GM12878 (cell line): ENCODE results near the gene KIF5C. TPM values are rescaled to one million over a fixed set of nuclear protein-coding genes. Genes with fewer than 3 reads are reported as not detected.

Experiments used
- ATAC-seq: fragments of 200-7000 bp; cut with Tn5 transposase; 3 replicates; pipeline ENCODE4 v1.9.1; 2020; ENCODE audit warnings: mild to moderate bottlenecking, moderate library complexity
- BruUV-seq: library from RNA; stranded (reverse); fragments of 400-500 nt; replicated peaks from 2 replicates; lab custom pipeline; 2021; lab: Mats Ljungman, UMichigan
- CTCF ChIA-PET: fragments of 300-600 bp; sonication (Branson Sonifier 250); formaldehyde crosslinking; extraction: SDS; loops from one replicate; lab custom pipeline; 2021; ENCODE audit warnings: inconsistent platforms; lab: Yijun Ruan, JAX
- POLR2A ChIA-PET: fragments of 350-600 bp; formaldehyde crosslinking; extraction: SDS; loops from one replicate; lab custom pipeline; 2021; ENCODE audit warnings: inconsistent platforms; lab: Charles Lee
- RAD21 ChIA-PET: fragments of 300-600 bp; sonication (Branson Sonifier 250); formaldehyde crosslinking; loops from one replicate; lab custom pipeline; 2023; ENCODE audit warnings: antibody characterized with exemption; ENCODE audit not compliant: unreplicated experiment; lab: Charles Lee
- SMC1A ChIA-PET: fragments of 300-600 bp; sonication (Branson Sonifier 250); formaldehyde crosslinking; loops from one replicate; lab custom pipeline; 2023; ENCODE audit not compliant: unreplicated experiment, uncharacterized antibody; lab: Charles Lee
- DNase-seq: peaks from one replicate; pipeline ENCODE4 v3.0.0-alpha.2; 2011; ENCODE audit warnings: low read depth, low spot score
- FAIRE-seq: peaks from 3 replicates; lab custom pipeline; 2011; peaks lifted over from hg19 to GRCh38; lab: Jason Lieb, UNC
- H2AFZ ChIP-seq: 2 replicates; pipeline ENCODE4 v1.6.0; 2011; ENCODE audit warnings: low read depth, low read length, control low read depth; ENCODE audit not compliant: control insufficient read depth
- H3K27ac ChIP-seq: 2 replicates; pipeline ENCODE4 v1.5.1; 2011; ENCODE audit warnings: control low read depth; ENCODE audit not compliant: control insufficient read depth, insufficient read depth
- H3K27me3 ChIP-seq, 2 experiments: replicated peaks in 1 of 2; 2 replicates each; pipeline versions ENCODE4 v1.6.0 to v1.6.1; 2011; ENCODE audit warnings: low read length in 1 of 2; ENCODE audit not compliant: control insufficient read depth in 2 of 2, insufficient read depth in 2 of 2
- H3K36me3 ChIP-seq, 2 experiments: 2 replicates each; pipeline ENCODE4 v1.5.1; 2011; ENCODE audit warnings: low read length in 1 of 2; ENCODE audit not compliant: control insufficient read depth in 2 of 2, insufficient read depth in 2 of 2
- H3K4me1 ChIP-seq: 2 replicates; pipeline ENCODE4 v1.6.1; 2011; ENCODE audit warnings: mild to moderate bottlenecking, low read length, moderate library complexity, mixed read lengths; ENCODE audit not compliant: control insufficient read depth, insufficient read depth
- H3K4me2 ChIP-seq: 2 replicates; pipeline ENCODE4 v1.6.0; 2011; ENCODE audit warnings: control low read depth; ENCODE audit not compliant: control insufficient read depth, insufficient read depth
- H3K4me3 ChIP-seq: fragments of 200-600 bp; sonication (generic); 2 replicates; pipeline ENCODE4 v1.5.1; 2016
- H3K79me2 ChIP-seq: 2 replicates; pipeline ENCODE4 v1.6.0; 2011; ENCODE audit warnings: low read length; ENCODE audit not compliant: control insufficient read depth, insufficient read depth
- H3K9ac ChIP-seq: 2 replicates; pipeline ENCODE4 v1.8.0; 2011; ENCODE audit warnings: low read length, control low read depth, mixed read lengths; ENCODE audit not compliant: control insufficient read depth, insufficient read depth
- H3K9me3 ChIP-seq: replicated peaks from 3 replicates; pipeline ENCODE4 v1.5.1; 2011; ENCODE audit warnings: mild to moderate bottlenecking, low read length; ENCODE audit not compliant: control insufficient read depth, insufficient read depth
- H4K20me1 ChIP-seq: 2 replicates; pipeline ENCODE4 v1.6.0; 2011; ENCODE audit not compliant: control insufficient read depth, insufficient read depth
- CBFB ChIP-seq: IDR thresholded peaks from 2 replicates; pipeline ENCODE4 v1.6.1; 2016; ENCODE audit warnings: antibody characterized with exemption, low read depth
- CHD1 ChIP-seq: IDR thresholded peaks from 2 replicates; pipeline ENCODE4 v1.6.1; 2012; ENCODE audit warnings: low read depth, low read length, improper control_type of control experiment
- FOXK2 ChIP-seq: fragments of 450-650 bp; IDR thresholded peaks from 2 replicates; pipeline ENCODE4 v1.6.1; 2017; ENCODE audit warnings: mild to moderate bottlenecking, moderate library complexity
- LARP7 ChIP-seq: fragments of 450-650 bp; IDR thresholded peaks from 2 replicates; pipeline ENCODE4 v1.6.1; 2017; ENCODE audit warnings: mild to moderate bottlenecking
- MTA2 ChIP-seq: fragments of 450-650 bp; IDR thresholded peaks from 2 replicates; pipeline ENCODE4 v1.6.1; 2016; ENCODE audit warnings: low read depth, mild to moderate bottlenecking, moderate library complexity
- MYB ChIP-seq: fragments of 150-350 bp; IDR thresholded peaks from 2 replicates; pipeline ENCODE4 v1.6.1; 2014; ENCODE audit warnings: mild to moderate bottlenecking, low read depth, low read length, borderline replicate concordance
- NFYA ChIP-seq: IDR thresholded peaks from 2 replicates; pipeline ENCODE4 v1.6.1; 2011; ENCODE audit warnings: low read depth, mild to moderate bottlenecking, low read length, improper control_type of control experiment, borderline replicate concordance
- SREBF1 ChIP-seq: IDR thresholded peaks from 2 replicates; pipeline ENCODE4 v1.6.1; 2012; ENCODE audit warnings: mild to moderate bottlenecking, low read length
- SRF ChIP-seq, 2 experiments: IDR thresholded peaks; 2 replicates each; pipeline ENCODE4 v1.6.1; 2011; ENCODE audit warnings: low read depth in 2 of 2, low read length in 2 of 2, mild to moderate bottlenecking in 1 of 2, moderate library complexity in 1 of 2
- YY1 ChIP-seq: IDR thresholded peaks from 2 replicates; pipeline ENCODE4 v1.6.1; 2011; ENCODE audit warnings: low read depth, mild to moderate bottlenecking, low read length
- ZNF217 ChIP-seq: fragments of 450-650 bp; IDR thresholded peaks from 2 replicates; pipeline ENCODE4 v1.6.1; 2017; ENCODE audit warnings: antibody characterized with exemption, mild to moderate bottlenecking
- WGBS: methylation state at CpG from one replicate; pipeline ENCODE4 v1.1.6; 2016; ENCODE audit warnings: low lambda C conversion rate; ENCODE audit not compliant: insufficient replicate concordance, insufficient coverage; ENCODE audit errors: missing lambda C conversion rate; 5-methylcytosine and 5-hydroxymethylcytosine counted together
- in situ Hi-C: fragments of 300-500 bp; cut with MboI; formaldehyde crosslinking; loops from 9 replicates; pipeline ENCODE4 v1.14.3; 2018; ENCODE audit warnings: mixed read lengths
- intact Hi-C: fragments of 100-400 bp; cut with micrococcal nuclease; formaldehyde crosslinking; loops from one replicate; pipeline ENCODE4 v1.14.2; 2022; ENCODE audit not compliant: unreplicated experiment
- polyA plus RNA-seq, 11 experiments: library from polyadenylated mRNA; depleted of rRNA in 4 of 11; unstranded in 6 of 11; stranded (reverse) in 5 of 11; fragments of >200 nt; fragmentation: Nextera tagmentation in 4 of 11; fragmentation: Illumina TruSeq in 1 of 11; extraction: Ambion mirVana in 4 of 11; extraction: Trizol in 1 of 11; gene quantifications; 1 replicate in 1 of 11; 2 replicates in 10 of 11; pipeline versions ENCODE4 v1.2.1 to v1.2.3, GENCODE V29; 2011 to 2016; ENCODE audit warnings: inconsistent platforms in 2 of 11, missing spikeins in 2 of 11, low read depth in 1 of 11
- total RNA-seq, 4 experiments: library from RNA; depleted of rRNA in 3 of 4; stranded (reverse); fragments of >200 nt in 3 of 4; fragmentation: Illumina TruSeq in 1 of 4; extraction: Trizol in 1 of 4; gene quantifications; 2 replicates each; pipeline versions ENCODE4 v1.2.1 to v1.2.3, GENCODE V29; 2013 to 2021
- TF ChIP-seq, protein P1 (sequence below), 3 experiments: IDR thresholded peaks in 2 of 3; conservative IDR thresholded peaks in 1 of 3; 2 replicates each; pipeline ENCODE4 v1.5.1; 2011; ENCODE audit warnings: low read depth in 3 of 3, low read length in 3 of 3, mild to moderate bottlenecking in 3 of 3, control low read depth in 2 of 3, moderate library complexity in 2 of 3, inconsistent platforms in 1 of 3, mixed read lengths in 1 of 3; ENCODE audit not compliant: control insufficient read depth in 2 of 3, insufficient read depth in 1 of 3; ENCODE audit errors: extremely low read depth in 1 of 3
- TF ChIP-seq, protein P2 (sequence below): IDR thresholded peaks from 2 replicates; pipeline ENCODE4 v1.6.1; 2012; ENCODE audit warnings: low read depth, low read length, improper control_type of control experiment
- TF ChIP-seq, protein P3 (sequence below): fragments of 450-650 bp; conservative IDR thresholded peaks from 2 replicates; pipeline ENCODE4 v1.6.1; 2017; ENCODE audit warnings: mild to moderate bottlenecking, moderate library complexity

Gene KIF5C
- total and polyA plus RNA-seq, 10 of the 15 experiments (the other 5 are each of a cell fraction or from before 2014, with no cell fraction given) = 0.08 to 0.49 (median 0.24) TPM

DNA sequence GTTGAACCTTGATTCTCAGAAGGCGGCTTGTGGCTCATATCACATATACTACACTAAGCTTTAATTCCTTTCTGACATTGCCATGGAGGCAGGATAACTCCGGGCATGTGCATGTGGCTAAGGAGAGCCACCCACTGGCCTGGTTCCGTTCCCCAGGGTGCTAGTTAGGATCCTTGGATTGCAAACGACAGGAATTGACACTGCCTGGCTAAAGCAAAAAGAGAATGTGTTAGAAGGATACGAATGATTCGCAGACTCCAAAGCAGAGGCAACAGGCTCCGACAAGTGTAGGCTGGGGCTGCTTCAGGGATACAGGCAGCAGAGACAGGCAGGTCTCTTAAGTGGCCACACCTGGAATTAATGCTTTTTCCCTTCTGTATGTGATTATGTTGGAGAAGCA, 92.0 kb downstream of the KIF5C start (continued):
- TF ChIP-seq YY1 = no peak
- no peak for TF ChIP-seq SRF (IDR thresholded peaks at IDR 0.05; ENCODE audit: low read depth in 2 of 2, low read length in 2 of 2)
- TF ChIP-seq, protein P1, sequence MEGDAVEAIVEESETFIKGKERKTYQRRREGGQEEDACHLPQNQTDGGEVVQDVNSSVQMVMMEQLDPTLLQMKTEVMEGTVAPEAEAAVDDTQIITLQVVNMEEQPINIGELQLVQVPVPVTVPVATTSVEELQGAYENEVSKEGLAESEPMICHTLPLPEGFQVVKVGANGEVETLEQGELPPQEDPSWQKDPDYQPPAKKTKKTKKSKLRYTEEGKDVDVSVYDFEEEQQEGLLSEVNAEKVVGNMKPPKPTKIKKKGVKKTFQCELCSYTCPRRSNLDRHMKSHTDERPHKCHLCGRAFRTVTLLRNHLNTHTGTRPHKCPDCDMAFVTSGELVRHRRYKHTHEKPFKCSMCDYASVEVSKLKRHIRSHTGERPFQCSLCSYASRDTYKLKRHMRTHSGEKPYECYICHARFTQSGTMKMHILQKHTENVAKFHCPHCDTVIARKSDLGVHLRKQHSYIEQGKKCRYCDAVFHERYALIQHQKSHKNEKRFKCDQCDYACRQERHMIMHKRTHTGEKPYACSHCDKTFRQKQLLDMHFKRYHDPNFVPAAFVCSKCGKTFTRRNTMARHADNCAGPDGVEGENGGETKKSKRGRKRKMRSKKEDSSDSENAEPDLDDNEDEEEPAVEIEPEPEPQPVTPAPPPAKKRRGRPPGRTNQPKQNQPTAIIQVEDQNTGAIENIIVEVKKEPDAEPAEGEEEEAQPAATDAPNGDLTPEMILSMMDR (IDR thresholded peaks at IDR 0.05 in 2 of 3, conservative IDR thresholded peaks at IDR 0.05 in 1 of 3; ENCODE audit: control insufficient read depth in 2 of 3, extremely low read depth in 1 of 3, insufficient read depth in 1 of 3, low read depth in 3 of 3, low read length in 3 of 3) = no peak

DNA sequence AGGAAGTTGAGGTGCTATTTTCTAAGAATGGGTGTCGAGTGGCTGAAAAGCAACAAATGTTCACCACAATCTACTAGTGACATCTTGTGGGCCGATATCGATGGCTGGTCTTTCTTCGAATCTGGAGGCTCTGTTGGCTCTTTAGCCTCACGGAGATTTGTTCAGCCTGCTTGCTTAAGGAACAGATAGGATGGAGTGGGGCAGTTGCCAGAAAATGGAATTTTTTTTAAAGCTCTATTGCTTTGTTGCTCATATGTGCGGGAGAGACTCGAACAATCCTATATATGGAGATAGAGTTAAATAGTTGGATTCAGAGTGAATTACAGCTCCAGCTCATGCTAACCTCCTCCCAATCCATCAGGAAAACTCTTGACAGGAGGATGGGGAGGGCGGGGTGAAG, 92.6 kb downstream of the KIF5C start:
- Histone ChIP-seq H3K4me2 (no peak overlapping the region), H3K36me3 (no peaks in the 10 kb centered on the region), H3K27ac (no peak overlapping the region), H4K20me1 (no peaks in the 10 kb centered on the region), H3K79me2 (no peaks in the 10 kb centered on the region), H3K4me3 (no peak overlapping the region), H3K9me3 (no peaks in the 10 kb centered on the region), H3K9ac (no peak overlapping the region), H3K27me3 (no peaks in the 10 kb centered on the region), H2AFZ (no peak overlapping the region), H3K4me1 (peaks cover 11% of the 10 kb centered on the region; the same call in 1 of the 2 replicates)
- no TSS peak for BruUV-seq
- ATAC-seq = no peak
- DNase-seq = no peak
- ChIA-PET POLR2A (no interaction called here), SMC1A (interaction anchor here (1.1 to 1.3 kb wide), 2 partner anchors 52 to 150 kb away, joined by 3 read pairs; no protein-coding TSS in a partner anchor), CTCF (no interaction called here), RAD21 (no interaction called here)
- WGBS = 92% methylated on average over 8 of the region's 8 CpGs
- TF ChIP-seq NFYA (no peak), LARP7 (no peak), CHD1 (no peak), FOXK2 (no peak), SREBF1 (no peak), MYB (no peak), ZNF217 (no peak), MTA2 (no peak), CBFB (no peak)
- TF ChIP-seq, protein P2, sequence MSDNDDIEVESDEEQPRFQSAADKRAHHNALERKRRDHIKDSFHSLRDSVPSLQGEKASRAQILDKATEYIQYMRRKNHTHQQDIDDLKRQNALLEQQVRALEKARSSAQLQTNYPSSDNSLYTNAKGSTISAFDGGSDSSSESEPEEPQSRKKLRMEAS = no peak
- TF ChIP-seq, protein P3, sequence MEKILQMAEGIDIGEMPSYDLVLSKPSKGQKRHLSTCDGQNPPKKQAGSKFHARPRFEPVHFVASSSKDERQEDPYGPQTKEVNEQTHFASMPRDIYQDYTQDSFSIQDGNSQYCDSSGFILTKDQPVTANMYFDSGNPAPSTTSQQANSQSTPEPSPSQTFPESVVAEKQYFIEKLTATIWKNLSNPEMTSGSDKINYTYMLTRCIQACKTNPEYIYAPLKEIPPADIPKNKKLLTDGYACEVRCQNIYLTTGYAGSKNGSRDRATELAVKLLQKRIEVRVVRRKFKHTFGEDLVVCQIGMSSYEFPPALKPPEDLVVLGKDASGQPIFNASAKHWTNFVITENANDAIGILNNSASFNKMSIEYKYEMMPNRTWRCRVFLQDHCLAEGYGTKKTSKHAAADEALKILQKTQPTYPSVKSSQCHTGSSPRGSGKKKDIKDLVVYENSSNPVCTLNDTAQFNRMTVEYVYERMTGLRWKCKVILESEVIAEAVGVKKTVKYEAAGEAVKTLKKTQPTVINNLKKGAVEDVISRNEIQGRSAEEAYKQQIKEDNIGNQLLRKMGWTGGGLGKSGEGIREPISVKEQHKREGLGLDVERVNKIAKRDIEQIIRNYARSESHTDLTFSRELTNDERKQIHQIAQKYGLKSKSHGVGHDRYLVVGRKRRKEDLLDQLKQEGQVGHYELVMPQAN = no peak
- intact Hi-C loops = no loop called here
- FAIRE-seq = no peak
- in situ Hi-C loops = no loop called here
